Trophoblast cell (in vitro differentiated cells and primary cell): Measurements from ENCODE around the gene EIF4G3.

Source experiments
- DNase-seq, 2 donors: peaks; one replicate each; pipeline ENCODE4 v3.0.0-alpha.2; 2016
- H2AFZ ChIP-seq: 2 replicates; pipeline ENCODE4 v1.6.1; 2013; ENCODE audit warnings: low read length, moderate library complexity, mild to moderate bottlenecking; ENCODE audit not compliant: insufficient read depth, poor library complexity
- H2AK5ac ChIP-seq: 2 replicates; pipeline ENCODE4 v1.6.1; 2013; ENCODE audit warnings: mild to moderate bottlenecking, low read length
- H2BK120ac ChIP-seq: 2 replicates; pipeline ENCODE4 v1.6.1; 2013; ENCODE audit warnings: low read length, mild to moderate bottlenecking, moderate library complexity; ENCODE audit not compliant: insufficient read depth, poor library complexity
- H2BK12ac ChIP-seq: 2 replicates; pipeline ENCODE4 v1.6.1; 2013; ENCODE audit warnings: mild to moderate bottlenecking, low read length, moderate library complexity
- H2BK5ac ChIP-seq: 2 replicates; pipeline ENCODE4 v1.6.1; 2013; ENCODE audit warnings: low read length, low read depth, moderate library complexity, mild to moderate bottlenecking; ENCODE audit not compliant: poor library complexity
- H3K14ac ChIP-seq: 2 replicates; pipeline ENCODE4 v1.6.1; 2013; ENCODE audit warnings: mild to moderate bottlenecking, low read length
- H3K18ac ChIP-seq: 2 replicates; pipeline ENCODE4 v1.6.1; 2013; ENCODE audit warnings: mild to moderate bottlenecking, low read length
- H3K23ac ChIP-seq: 2 replicates; pipeline ENCODE4 v1.6.1; 2013; ENCODE audit warnings: low read length
- H3K27ac ChIP-seq: 2 replicates; pipeline ENCODE4 v1.5.1; 2013; ENCODE audit warnings: low read depth, mild to moderate bottlenecking, inconsistent platforms, low read length, moderate library complexity
- H3K27me3 ChIP-seq: 2 replicates; pipeline ENCODE4 v1.6.1; 2013; ENCODE audit warnings: inconsistent platforms, mild to moderate bottlenecking, low read length, moderate library complexity; ENCODE audit not compliant: insufficient read depth
- H3K36me3 ChIP-seq, 2 experiments: 1 replicate in 1 of 2; 2 replicates in 1 of 2; pipeline ENCODE4 v1.6.1; 2013; ENCODE audit warnings: low read length in 2 of 2, mild to moderate bottlenecking in 2 of 2, moderate library complexity in 1 of 2; ENCODE audit not compliant: insufficient read depth in 2 of 2, control insufficient read depth in 1 of 2
- H3K4ac ChIP-seq: 2 replicates; pipeline ENCODE4 v1.6.1; 2013; ENCODE audit warnings: low read depth, mild to moderate bottlenecking, low read length, moderate library complexity
- H3K4me1 ChIP-seq, 2 experiments: 1 replicate in 1 of 2; 2 replicates in 1 of 2; pipeline ENCODE4 v1.6.1; 2013; ENCODE audit warnings: low read length in 2 of 2, mild to moderate bottlenecking in 2 of 2, moderate library complexity in 1 of 2; ENCODE audit not compliant: insufficient read depth in 2 of 2, control insufficient read depth in 1 of 2
- H3K4me2 ChIP-seq: 2 replicates; pipeline ENCODE4 v1.6.1; 2013; ENCODE audit warnings: inconsistent platforms, mild to moderate bottlenecking, low read length, moderate library complexity
- H3K4me3 ChIP-seq: 2 replicates; pipeline ENCODE4 v1.5.1; 2013; ENCODE audit warnings: mild to moderate bottlenecking, low read depth, low read length, inconsistent platforms
- H3K79me1 ChIP-seq: one replicate; pipeline ENCODE4 v1.6.1; 2013; ENCODE audit warnings: low read length
- H3K79me2 ChIP-seq: 2 replicates; pipeline ENCODE4 v1.6.1; 2013; ENCODE audit warnings: low read length, mild to moderate bottlenecking; ENCODE audit not compliant: control insufficient read depth, insufficient read depth, poor library complexity
- H3K9ac ChIP-seq: 2 replicates; pipeline ENCODE4 v1.6.1; 2013; ENCODE audit warnings: mild to moderate bottlenecking, low read length
- H3K9me3 ChIP-seq: 2 replicates; pipeline ENCODE4 v1.6.1; 2013; ENCODE audit warnings: low read depth, mild to moderate bottlenecking, control low read depth, inconsistent platforms, low read length; ENCODE audit not compliant: insufficient read depth
- H4K12ac ChIP-seq: 2 replicates; pipeline ENCODE4 v1.6.1; 2013; ENCODE audit warnings: low read depth, mild to moderate bottlenecking, low read length, moderate library complexity
- H4K8ac ChIP-seq: 2 replicates; pipeline ENCODE4 v1.6.1; 2013; ENCODE audit warnings: low read depth, mild to moderate bottlenecking, low read length, moderate library complexity
- H4K91ac ChIP-seq: one replicate; pipeline ENCODE4 v1.6.1; 2013; ENCODE audit warnings: low read depth, mild to moderate bottlenecking, low read length, moderate library complexity
- WGBS: extraction: QIAGEN DNeasy Blood & Tissue Kit; methylation state at CpG from one replicate; pipeline ENCODE4 v1.1.7; 2013; ENCODE audit warnings: missing lambda C conversion rate; ENCODE audit not compliant: insufficient read length, insufficient coverage; ENCODE audit errors: extremely low coverage; 5-methylcytosine and 5-hydroxymethylcytosine counted together

Gene EIF4G3

GRCh38 chr1:21188235-21188634 is 11.5 kb upstream of the EIF4G3 start:
- no peak overlapping the region for H3K27ac ChIP-seq
- H2BK5ac ChIP-seq: no peak overlapping the region
- H3K4me1 ChIP-seq: no peaks in the 10 kb centered on the region
- no peak overlapping the region for H2AFZ ChIP-seq
- H2BK120ac ChIP-seq: no peak overlapping the region
- no peak overlapping the region for H3K23ac ChIP-seq
- no peak overlapping the region for H4K8ac ChIP-seq
- no CpG with 5 or more reads among the region's 3 CpGs for WGBS
- no peak overlapping the region for H3K4me2 ChIP-seq
- H3K27me3 ChIP-seq: peaks cover 4% of the 10 kb centered on the region
- no peak for DNase-seq
- no peak overlapping the region for H4K91ac ChIP-seq
- no peaks in the 10 kb centered on the region for H3K79me2 ChIP-seq
- H3K4ac ChIP-seq: no peak overlapping the region
- H3K79me1 ChIP-seq: no peaks in the 10 kb centered on the region
- no peak overlapping the region for H3K4me3 ChIP-seq
- no peak overlapping the region for H2AK5ac ChIP-seq
- H3K36me3 ChIP-seq: no peaks in the 10 kb centered on the region
- H3K9me3 ChIP-seq: no peaks in the 10 kb centered on the region
- H3K9ac ChIP-seq: no peak overlapping the region
- H3K18ac ChIP-seq: no peak overlapping the region
- no peak overlapping the region for H4K12ac ChIP-seq
- H3K14ac ChIP-seq: no peak overlapping the region
- H2BK12ac ChIP-seq: no peak overlapping the region

GRCh38 chr1:21185221-21185731 is 8.6 kb upstream of the EIF4G3 start:
- Histone ChIP-seq H4K91ac (no peak overlapping the region), H2AFZ (no peak overlapping the region), H3K79me1 (no peaks in the 10 kb centered on the region), H3K4me1 (no peaks in the 10 kb centered on the region), H3K23ac (no peak overlapping the region), H3K18ac (no peak overlapping the region), H2AK5ac (no peak overlapping the region), H3K9ac (no peak overlapping the region), H3K4me2 (no peak overlapping the region), H2BK5ac (no peak overlapping the region), H2BK12ac (no peak overlapping the region), H3K4me3 (no peak overlapping the region), H3K27ac (no peak overlapping the region), H3K9me3 (no peaks in the 10 kb centered on the region), H2BK120ac (no peak overlapping the region), H4K8ac (no peak overlapping the region), H3K14ac (no peak overlapping the region), H3K27me3 (peaks cover 4% of the 10 kb centered on the region), H3K79me2 (no peaks in the 10 kb centered on the region), H4K12ac (no peak overlapping the region), H3K36me3 (no peaks in the 10 kb centered on the region), H3K4ac (no peak overlapping the region)
- WGBS: no CpG with 5 or more reads among the region's 5 CpGs
- no peak for DNase-seq

- no peak overlapping the region for H3K27ac ChIP-seq
- H3K27me3 ChIP-seq: peaks cover under 1% of the 10 kb centered on the region
- H3K36me3 ChIP-seq: no peaks in the 10 kb centered on the region
- no peak overlapping the region for H2BK120ac ChIP-seq
- no peak overlapping the region for H3K23ac ChIP-seq
- H2BK5ac ChIP-seq: no peak overlapping the region
- no peak overlapping the region for H2BK12ac ChIP-seq
- H3K14ac ChIP-seq: no peak overlapping the region
- peak in 1 of 2 donors; percentile 40 for DNase-seq
- no peaks in the 10 kb centered on the region for H3K79me2 ChIP-seq
- no CpG with 5 or more reads among the region's 1 CpG for WGBS
- H3K4me2 ChIP-seq: no peak overlapping the region
- H3K4me1 ChIP-seq: no peaks in the 10 kb centered on the region
- no peak overlapping the region for H3K4me3 ChIP-seq
- no peak overlapping the region for H2AK5ac ChIP-seq
- no peak overlapping the region for H3K9ac ChIP-seq
- H4K8ac ChIP-seq: no peak overlapping the region
- H4K12ac ChIP-seq: no peak overlapping the region
- H2AFZ ChIP-seq: no peak overlapping the region
- H3K18ac ChIP-seq: no peak overlapping the region
- H3K4ac ChIP-seq: no peak overlapping the region
- no peaks in the 10 kb centered on the region for H3K79me1 ChIP-seq
- no peaks in the 10 kb centered on the region for H3K9me3 ChIP-seq
- no peak overlapping the region for H4K91ac ChIP-seq
Measured at GRCh38 chr1:21184276-21184675, 7.6 kb upstream of the EIF4G3 start.

- Histone ChIP-seq H3K18ac (no peak overlapping the region), H2AK5ac (no peak overlapping the region), H4K12ac (no peak overlapping the region), H3K9ac (no peak overlapping the region), H4K91ac (no peak overlapping the region), H2BK120ac (no peak overlapping the region), H3K27ac (no peak overlapping the region), H3K4me3 (no peak overlapping the region), H2BK5ac (no peak overlapping the region), H3K23ac (no peak overlapping the region), H3K4me2 (no peak overlapping the region), H2AFZ (no peak overlapping the region), H3K79me1 (peaks cover 2% of the 10 kb centered on the region), H3K27me3 (no peaks in the 10 kb centered on the region), H3K79me2 (no peaks in the 10 kb centered on the region), H3K36me3 (no peaks in the 10 kb centered on the region), H3K4me1 (peaks cover 0 to 2% of the 10 kb centered on the region in 2 experiments), H4K8ac (no peak overlapping the region), H3K4ac (no peak overlapping the region), H3K14ac (no peak overlapping the region), H2BK12ac (no peak overlapping the region), H3K9me3 (no peaks in the 10 kb centered on the region)
- DNase-seq: peak; percentile 68 to 85
- no CpG with 5 or more reads among the region's 7 CpGs for WGBS
Measured at GRCh38 chr1:21182181-21182731, 5.6 kb upstream of the EIF4G3 start.
